Motor neuron (in vitro differentiated cells): Measurements from ENCODE around the gene IMP3. TPM values are rescaled to one million over a fixed set of nuclear protein-coding genes. Genes with fewer than 3 reads are reported as not detected.

ENCODE experiments used
- ATAC-seq, 8 experiments: fragments of 200-7000 bp; cut with Tn5 transposase; replicated peaks in 6 of 8; 2 replicates each; pipeline ENCODE4 v1.8.0; 2021; ENCODE audit warnings: mild to moderate bottlenecking in 8 of 8, moderate library complexity in 8 of 8
- H3K27ac ChIP-seq, 2 donors: fragments of 250-450 bp; sonication (Bioruptor Pico); 2 replicates each; pipeline ENCODE4 v1.9.0; 2021; ENCODE audit warnings: antibody characterized with exemption in 2 of 2, mild to moderate bottlenecking in 2 of 2, moderate library complexity in 1 of 2
- H3K4me1 ChIP-seq, 2 donors: fragments of 250-450 bp; sonication (Bioruptor Pico); replicated peaks in 1 of 2; 2 replicates each; pipeline ENCODE4 v1.6.1; 2021; ENCODE audit warnings: antibody characterized with exemption in 2 of 2, mild to moderate bottlenecking in 2 of 2, moderate library complexity in 1 of 2
- H3K4me3 ChIP-seq, 5 donors: fragments of 250-450 bp; sonication (Bioruptor Pico); 2 replicates each; pipeline ENCODE4 v1.9.0; 2021; ENCODE audit warnings: antibody characterized with exemption in 5 of 5, mild to moderate bottlenecking in 5 of 5, moderate library complexity in 4 of 5
- WGBS, 10 experiments: fragments of 450-650 bp; shearing (Covaris generic); methylation state at CpG; one replicate each; pipeline ENCODE4 v1.0.0; 2022; 5-methylcytosine and 5-hydroxymethylcytosine counted together
- in situ Hi-C, 9 experiments: fragments of 400-800 bp; cut with MboI; loops; one replicate each; pipeline ENCODE4 v1.15.0; 2021; ENCODE audit warnings: low sequenced_read_pairs in 9 of 9, low pct_unique_long_range_greater_than_20kb in 2 of 9; ENCODE audit not compliant: unreplicated experiment in 9 of 9
- total RNA-seq, 8 experiments: library from RNA; unstranded; fragments of 300-600 nt; gene quantifications; 2 replicates each; pipeline versions ENCODE4 v1.2.3 to v1.2.4, GENCODE V29; 2022

Gene IMP3
- total RNA-seq, 8 experiments from 2014 or later: 29.5 to 83.6 (median 42.7) TPM

- in situ Hi-C loops: no loop called here
- H3K4me1 ChIP-seq: peaks cover 0 to 2% of the 10 kb centered on the region in 2 donors
- no peak overlapping the region for H3K4me3 ChIP-seq
- H3K27ac ChIP-seq: peak overlapping the region in 1 of 2 donors; percentile 23
- 0 to 100% (median 85%) methylated on average over 1 to 4 of the region's 4 CpGs; no CpG with 5 or more reads in 1 of the 10 experiments for WGBS, 10 experiments
- ATAC-seq: peak in 3 of 8 experiments; percentile 22 to 72 (median 70)
These were observed 19.8 kb downstream of the IMP3 start for GRCh38 chr15:75620058-75620820.

- ATAC-seq: no peak
- H3K4me3 ChIP-seq: no peak overlapping the region
- H3K4me1 ChIP-seq: no peaks in the 10 kb centered on the region
- in situ Hi-C loops: no loop called here
- H3K27ac ChIP-seq: no peak overlapping the region
These were observed 23.3 kb downstream of the IMP3 start for GRCh38 chr15:75616766-75617165.

- in situ Hi-C loops: no loop called here
- WGBS, 10 experiments: 77 to 93% (median 83%) methylated on average over 3 to 5 of the region's 6 CpGs; no CpG with 5 or more reads in 2 of the 10 experiments
- ATAC-seq: no peak
- no peak overlapping the region for H3K27ac ChIP-seq
- H3K4me3 ChIP-seq: no peak overlapping the region
- no peaks in the 10 kb centered on the region for H3K4me1 ChIP-seq
These were observed 33.0 kb downstream of the IMP3 start for GRCh38 chr15:75606711-75607699.

- no peak overlapping the region for H3K27ac ChIP-seq
- ATAC-seq: no peak
- H3K4me1 ChIP-seq: no peaks in the 10 kb centered on the region
- in situ Hi-C loops: no loop called here
- WGBS, 10 experiments: 88 to 100% (median 95%) methylated on average over 1 to 4 of the region's 8 CpGs; no CpG with 5 or more reads in 4 of the 10 experiments
- no peak overlapping the region for H3K4me3 ChIP-seq
These were observed 34.0 kb downstream of the IMP3 start for GRCh38 chr15:75606026-75606425.

GRCh38 chr15:75599401-75599800 is 40.6 kb downstream of the IMP3 start:
- H3K27ac ChIP-seq: no peak overlapping the region
- no peak for ATAC-seq
- no peak overlapping the region for H3K4me3 ChIP-seq
- H3K4me1 ChIP-seq: no peaks in the 10 kb centered on the region
- 0 to 100% (median 41%) methylated on average over 1 to 2 of the region's 2 CpGs; no CpG with 5 or more reads in 4 of the 10 experiments for WGBS, 10 experiments
- in situ Hi-C loops: no loop called here

- H3K27ac ChIP-seq: no peak overlapping the region
- WGBS, 10 experiments: 71 to 95% (median 77%) methylated on average over 1 to 3 of the region's 4 CpGs; no CpG with 5 or more reads in 6 of the 10 experiments
- in situ Hi-C loops: no loop called here
- H3K4me3 ChIP-seq: no peak overlapping the region
- ATAC-seq: no peak
- no peaks in the 10 kb centered on the region for H3K4me1 ChIP-seq
These were observed 41.7 kb downstream of the IMP3 start for GRCh38 chr15:75598361-75598760.

- WGBS, 10 experiments: 70 to 100% (median 100%) methylated on average over 1 to 3 of the region's 3 CpGs; no CpG with 5 or more reads in 3 of the 10 experiments
- in situ Hi-C loops: no loop called here
These were observed 42.2 kb downstream of the IMP3 start for GRCh38 chr15:75597667-75598341.

GRCh38 chr15:75596703-75597345 is 43.2 kb downstream of the IMP3 start:
- H3K4me3 ChIP-seq: no peak overlapping the region
- no peak for ATAC-seq
- no peaks in the 10 kb centered on the region for H3K4me1 ChIP-seq
- in situ Hi-C loops: no loop called here
- H3K27ac ChIP-seq: no peak overlapping the region
- 81 to 100% (median 94%) methylated on average over 1 to 3 of the region's 3 CpGs; no CpG with 5 or more reads in 1 of the 10 experiments for WGBS, 10 experiments

More at GRCh38 chr15:75597667-75598341, 42.2 kb downstream of the IMP3 start:
- Histone ChIP-seq H3K27ac (no peak overlapping the region), H3K4me1 (no peaks in the 10 kb centered on the region), H3K4me3 (no peak overlapping the region)
- peak in 3 of 8 experiments; percentile 20 to 36 (median 23) for ATAC-seq

- in situ Hi-C loops: no loop called here
- Histone ChIP-seq H3K4me1 (no peaks in the 10 kb centered on the region), H3K4me3 (no peak overlapping the region), H3K27ac (no peak overlapping the region)
- WGBS, 10 experiments: 90 to 100% (median 100%) methylated on average over 1 to 3 of the region's 9 CpGs; no CpG with 5 or more reads in 5 of the 10 experiments
- no peak for ATAC-seq
These were observed 45.7 kb downstream of the IMP3 start for GRCh38 chr15:75594276-75594675.

GRCh38 chr15:75591655-75592364 is 48.2 kb downstream of the IMP3 start:
- H3K4me3 ChIP-seq: no peak overlapping the region
- ATAC-seq: no peak
- in situ Hi-C loops: no loop called here
- H3K27ac ChIP-seq: no peak overlapping the region
- no peaks in the 10 kb centered on the region for H3K4me1 ChIP-seq
- 73 to 100% (median 100%) methylated on average over 1 to 3 of the region's 4 CpGs; no CpG with 5 or more reads in 3 of the 10 experiments for WGBS, 10 experiments

- Histone ChIP-seq H3K4me1 (no peaks in the 10 kb centered on the region), H3K27ac (no peak overlapping the region), H3K4me3 (no peak overlapping the region)
- no peak for ATAC-seq
- in situ Hi-C loops: no loop called here
- WGBS, 10 experiments: 40 to 100% (median 86%) methylated on average over 1 to 2 of the region's 2 CpGs; no CpG with 5 or more reads in 2 of the 10 experiments
These were observed 49.8 kb downstream of the IMP3 start for GRCh38 chr15:75590239-75590638.
